ENCODE measurements around the gene C1orf21. TPM values are rescaled to one million over a fixed set of nuclear protein-coding genes. Genes with fewer than 3 reads are reported as not detected.

Gene C1orf21
- total RNA-seq, 1 donor from 2014 or later = 49.5 TPM

DNA sequence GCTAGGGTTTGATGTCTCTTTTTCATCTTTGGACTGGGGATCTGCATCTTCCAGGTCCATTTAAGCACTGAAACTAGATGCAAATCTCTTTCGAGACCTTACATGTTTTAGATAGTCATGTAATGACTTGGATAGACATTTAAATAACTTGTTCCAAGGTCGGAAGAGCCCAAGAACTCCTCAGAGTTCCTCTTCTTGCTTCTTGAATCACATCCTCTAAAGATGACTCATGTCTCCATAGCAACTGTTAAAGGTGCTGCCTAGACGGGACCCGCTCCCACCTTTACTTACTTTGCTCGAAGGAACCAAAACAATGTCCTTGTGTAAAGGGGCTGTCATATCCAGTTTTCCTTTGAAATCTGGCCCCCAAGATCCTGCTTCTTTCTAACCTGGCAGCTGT is 237.8 kb downstream of the C1orf21 start:
- no peak for DNase-seq (ENCODE audit: low spot score)

DNA sequence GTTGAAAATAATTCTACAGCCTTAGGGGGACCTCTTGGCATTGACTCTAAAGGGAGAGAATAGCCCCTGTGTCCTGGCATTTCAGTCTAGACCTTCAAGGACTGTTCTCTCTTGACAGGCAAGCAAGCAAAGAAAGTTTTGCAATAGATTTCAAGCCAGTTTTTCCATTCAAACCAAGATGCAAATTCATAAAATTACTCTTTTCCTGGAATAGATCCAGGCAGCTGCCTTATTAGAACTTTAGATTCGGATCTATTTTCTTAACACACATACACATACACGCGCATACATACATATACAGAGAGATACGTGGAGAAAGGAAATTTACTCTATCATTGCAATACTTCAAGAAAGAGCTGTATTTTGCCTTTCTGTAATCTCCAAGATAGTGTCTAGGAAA is 238.4 kb downstream of the C1orf21 start:
- no peak for DNase-seq (ENCODE audit: low spot score)

DNA sequence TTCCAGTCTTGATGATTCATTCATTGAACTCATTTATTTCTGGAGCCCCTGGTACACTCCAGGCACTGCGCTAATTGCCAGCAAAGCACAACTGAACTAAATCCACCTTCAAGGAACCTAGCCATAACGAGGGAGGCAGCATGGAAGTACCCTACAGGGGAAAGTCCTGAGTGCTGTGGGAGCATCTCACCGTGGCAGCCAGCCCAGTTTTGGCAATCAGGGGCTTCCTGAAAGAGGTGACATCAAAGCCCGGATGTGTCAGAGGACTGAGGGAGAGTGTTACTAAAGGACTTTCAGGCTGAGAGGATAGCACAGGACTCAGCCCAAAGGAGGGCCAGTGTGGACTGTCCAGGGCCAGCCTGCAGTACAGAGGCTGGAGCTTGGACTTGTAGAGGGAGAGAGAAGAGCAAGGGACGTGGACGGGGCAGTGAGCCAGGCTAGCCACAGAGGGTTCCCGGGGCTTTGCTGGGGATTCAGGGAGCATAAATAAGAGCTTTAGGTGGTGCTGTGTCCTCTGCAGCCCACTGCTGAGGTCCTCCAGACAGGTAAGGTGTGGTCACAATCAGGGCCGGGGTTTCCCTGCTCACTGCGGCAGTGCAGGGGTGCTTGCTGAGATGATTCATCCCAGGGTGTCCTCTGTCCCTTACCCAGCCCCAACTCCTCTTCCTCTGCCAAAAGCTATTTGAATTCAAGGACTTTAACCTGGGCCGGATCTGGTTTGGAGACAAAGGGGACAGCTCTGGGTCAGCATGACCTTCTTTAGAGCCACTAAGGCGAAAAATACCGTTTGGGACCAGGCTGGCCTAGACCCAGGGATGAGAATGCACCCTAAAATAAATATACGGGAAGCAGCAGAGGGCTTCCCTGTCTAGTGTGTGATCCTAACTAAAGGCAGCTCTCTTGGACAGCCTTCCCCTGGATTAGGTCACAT is 239.5 kb downstream of the C1orf21 start:
- no peak for DNase-seq (ENCODE audit: low spot score)

DNA sequence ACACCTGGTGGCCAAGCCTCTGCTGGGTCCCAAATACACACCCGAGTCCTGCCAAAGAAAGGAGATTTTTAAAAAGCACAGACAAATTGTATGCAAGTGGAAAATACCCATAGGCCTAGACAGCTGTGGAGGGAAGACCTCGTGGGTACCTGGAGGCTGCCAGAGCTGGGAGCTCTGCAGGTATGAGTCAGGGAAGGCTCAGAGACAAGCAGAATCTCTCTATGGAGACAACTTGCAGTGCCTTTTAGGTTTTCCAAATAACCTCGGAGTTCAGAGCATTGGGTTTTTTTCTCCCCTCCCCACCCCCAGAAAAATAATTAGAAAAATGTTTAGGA is 240.1 kb downstream of the C1orf21 start:
- DNase-seq (ENCODE audit: low spot score) = no peak

DNA sequence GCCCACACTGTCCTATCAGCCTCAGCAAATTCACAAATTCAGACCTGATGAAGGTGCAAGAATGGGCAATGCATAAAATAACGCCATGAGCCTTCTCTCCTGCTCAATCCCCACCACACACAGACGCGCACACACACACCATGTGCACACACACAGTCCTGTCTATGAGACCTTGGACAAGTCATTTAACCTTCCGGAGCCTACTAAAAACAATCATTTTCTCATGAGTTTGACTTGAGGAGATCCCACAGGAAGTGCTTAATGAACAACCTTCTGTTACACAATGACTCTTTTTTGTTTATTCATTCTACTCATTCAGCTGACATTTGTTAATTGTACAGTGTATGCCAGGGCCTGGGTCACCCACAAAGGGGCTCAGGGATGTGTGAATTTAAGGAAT is 242.4 kb downstream of the C1orf21 start:
- no peak for DNase-seq (ENCODE audit: low spot score)

DNA sequence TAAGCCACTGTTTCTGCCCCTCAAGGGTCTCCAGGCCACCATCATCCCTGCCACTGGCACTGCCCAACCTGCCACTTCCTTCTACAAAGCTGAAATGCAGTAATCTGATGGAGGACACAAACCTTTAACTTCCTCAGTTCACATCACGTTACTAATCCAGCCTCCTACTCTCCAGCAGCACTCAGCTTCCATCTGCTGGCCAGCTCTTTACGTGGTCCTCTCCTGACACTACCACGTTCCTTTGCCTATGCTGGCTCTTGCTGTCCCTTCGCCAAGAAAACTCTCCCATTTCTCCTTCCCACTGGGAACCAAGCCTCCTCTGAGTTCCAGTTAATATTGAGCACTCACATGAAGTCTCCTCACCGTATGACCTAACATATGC is 243.8 kb downstream of the C1orf21 start:
- no peak for DNase-seq (ENCODE audit: low spot score)

DNA sequence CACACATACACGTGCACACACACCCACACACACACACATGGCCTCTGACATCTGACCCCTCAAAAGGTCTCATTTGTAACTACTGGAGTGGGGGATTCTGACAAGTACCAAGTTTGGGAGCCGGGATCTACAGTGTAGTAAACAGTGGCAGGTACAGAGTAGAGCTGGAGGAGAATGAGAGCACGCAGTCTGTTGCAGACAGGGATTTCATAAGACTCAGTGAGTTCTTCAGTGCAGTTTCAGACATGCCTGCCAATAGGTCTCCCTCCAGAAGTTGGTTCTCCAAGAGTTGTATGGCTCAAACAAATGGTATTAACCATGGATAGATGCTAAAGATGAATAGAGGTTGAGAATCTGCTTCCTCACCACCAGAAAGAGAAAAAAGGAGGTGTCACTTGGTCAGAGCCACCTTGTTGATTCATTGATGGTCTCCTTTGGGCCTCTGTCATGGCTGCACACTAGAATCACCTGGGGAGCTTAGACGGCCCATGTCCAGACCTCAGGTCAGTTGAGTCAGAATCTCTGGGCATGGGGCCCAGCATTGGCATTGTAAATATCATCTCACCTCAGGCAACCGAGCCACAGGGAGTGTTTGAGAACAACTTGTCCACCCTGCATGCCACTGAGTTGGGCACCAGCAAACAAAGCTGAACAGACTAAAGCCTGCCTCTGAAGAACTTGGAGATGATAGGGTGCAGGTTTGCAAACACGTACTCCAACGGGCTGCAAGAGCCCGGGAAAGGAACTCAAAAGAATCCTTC is 245.8 kb downstream of the C1orf21 start:
- no peak for DNase-seq (ENCODE audit: low spot score)

DNA sequence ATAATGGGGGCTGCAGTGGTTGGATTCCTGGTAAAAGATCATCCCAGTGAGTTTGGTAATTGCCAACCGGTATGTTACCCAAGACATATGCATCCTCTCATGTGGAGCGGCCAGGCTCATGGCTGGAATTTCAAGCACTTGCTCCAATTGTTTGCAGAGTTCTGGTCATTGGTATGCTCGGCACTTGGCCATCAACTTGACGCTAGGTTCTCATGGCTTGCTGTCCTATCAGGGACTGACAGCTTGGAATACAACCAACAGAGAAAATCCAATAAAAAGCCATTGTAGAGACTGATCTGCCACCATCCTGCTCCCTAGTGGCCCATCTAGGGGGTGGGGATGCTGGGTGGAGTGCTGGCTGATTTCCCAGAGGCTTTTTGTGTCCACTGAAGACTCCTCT is 247.0 kb downstream of the C1orf21 start:
- DNase-seq (ENCODE audit: low spot score) = no peak

DNA sequence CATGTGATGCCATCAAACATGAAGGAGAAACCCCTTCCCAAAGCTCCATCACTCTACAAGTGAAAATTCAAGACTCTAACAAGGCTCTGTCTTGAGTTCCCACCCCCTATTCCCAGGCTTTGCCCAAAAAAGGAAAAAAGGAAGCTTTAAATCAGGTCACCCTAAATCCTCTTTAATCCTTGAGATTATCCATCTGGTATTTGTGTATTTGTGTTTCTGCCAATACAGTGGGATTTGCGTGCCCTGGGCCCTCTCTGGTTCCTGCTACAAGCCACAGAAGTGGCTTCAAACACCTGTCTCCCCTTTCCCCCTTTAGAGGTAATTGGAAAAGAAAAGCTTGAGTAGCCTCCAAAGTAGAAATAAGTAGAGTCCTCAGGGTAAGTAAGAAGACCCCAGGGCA is 247.5 kb downstream of the C1orf21 start:
- DNase-seq (ENCODE audit: low spot score) = no peak

DNA sequence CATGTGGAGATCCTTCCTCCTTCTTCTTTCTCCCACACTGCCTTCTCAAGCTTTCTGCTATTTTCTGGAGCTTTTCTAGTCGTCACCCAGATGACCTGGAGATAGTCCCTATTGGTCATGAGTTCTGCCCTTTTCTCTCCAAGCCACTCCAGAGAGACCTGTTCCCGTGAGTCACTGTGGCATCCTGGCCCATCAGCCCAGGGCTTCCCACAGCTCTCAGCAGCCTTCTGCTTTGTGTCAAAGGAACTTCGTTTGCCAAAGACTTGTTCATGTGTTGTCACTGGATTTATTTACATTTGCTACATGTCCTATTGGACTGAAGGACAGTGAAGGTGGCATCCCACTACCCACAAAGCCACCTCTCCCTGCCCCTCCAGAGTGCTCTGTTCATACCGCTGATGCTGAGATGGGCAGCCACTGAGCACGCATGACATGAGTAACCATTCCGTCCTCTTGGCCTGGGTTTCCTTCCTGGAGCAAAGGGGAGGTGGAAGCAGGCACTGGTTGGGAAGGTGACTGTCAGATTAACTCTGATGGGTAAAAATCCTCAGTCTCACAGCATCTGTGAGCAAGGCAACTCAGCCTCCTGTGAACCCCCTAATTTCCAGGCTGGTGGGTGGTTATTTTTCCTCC is 248.6 kb downstream of the C1orf21 start:
- no peak for DNase-seq (ENCODE audit: low spot score)

DNA sequence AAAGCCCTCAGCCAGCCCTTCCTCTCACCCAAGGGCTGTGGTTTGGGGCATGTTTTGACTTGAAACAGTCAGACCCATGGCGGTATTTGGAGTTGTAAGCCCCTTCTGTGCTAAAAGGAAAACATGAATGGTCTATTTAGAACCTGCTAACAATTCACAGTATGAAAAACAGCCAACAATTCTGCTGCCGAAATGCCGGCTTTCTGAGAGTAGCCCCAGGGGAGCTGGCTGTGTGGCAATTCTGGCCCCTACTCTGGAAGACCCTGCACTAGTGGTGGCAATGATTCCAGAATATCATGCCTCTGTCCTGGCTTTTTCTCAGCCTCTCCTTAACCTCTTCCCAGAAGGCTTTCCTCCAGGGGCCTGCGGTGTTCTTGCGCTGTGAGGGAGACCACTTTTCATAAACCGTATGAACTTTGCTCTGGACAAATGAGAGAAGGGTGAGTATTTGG is 249.2 kb downstream of the C1orf21 start:
- DNase-seq (ENCODE audit: low spot score) = no peak

DNA sequence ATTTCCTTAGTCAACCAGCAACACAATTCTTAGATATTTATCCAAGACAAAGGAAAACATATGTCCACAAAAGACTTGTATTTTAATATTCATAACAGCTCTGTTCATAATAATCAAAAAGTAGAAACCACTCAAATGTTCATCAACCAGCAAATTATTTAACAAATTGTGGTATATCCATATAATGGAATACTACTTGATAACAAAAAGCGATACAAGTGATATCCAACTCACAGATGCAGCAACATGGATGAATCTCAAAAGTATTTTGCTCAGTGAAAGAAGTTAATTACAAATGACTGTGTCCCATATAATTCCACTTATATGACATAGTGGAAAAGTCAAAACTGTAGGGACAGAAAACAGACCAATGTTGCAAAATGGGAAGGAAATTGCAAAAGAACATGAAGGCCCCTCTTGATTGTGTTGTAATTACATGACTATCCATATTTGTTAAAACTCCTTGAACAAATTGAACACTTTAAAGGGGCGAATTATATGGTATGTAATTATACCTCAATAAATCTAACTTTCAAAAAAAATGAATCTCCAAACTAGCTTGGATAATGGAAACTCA is 250.9 kb downstream of the C1orf21 start:
- no peak for DNase-seq (ENCODE audit: low spot score)

DNA sequence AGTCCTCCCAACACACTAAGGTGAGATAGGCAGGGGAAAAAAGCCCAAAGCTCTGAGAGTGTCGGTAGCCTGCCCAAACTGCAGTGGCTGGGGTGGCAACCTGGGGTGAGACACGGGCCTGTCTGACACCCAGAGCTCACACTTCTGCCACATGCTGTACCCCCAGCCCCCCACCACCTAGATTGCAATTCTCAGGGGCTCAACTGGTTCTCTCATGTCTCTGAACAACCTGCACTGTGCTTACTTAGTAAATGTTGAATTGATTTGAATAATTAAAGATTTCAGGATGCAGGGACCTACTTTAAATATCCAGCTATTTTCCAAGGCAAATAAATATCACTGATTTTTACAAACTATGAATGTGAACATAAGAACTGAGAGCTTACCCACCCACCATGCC is 252.4 kb downstream of the C1orf21 start:
- no peak for DNase-seq (ENCODE audit: low spot score)

DNA sequence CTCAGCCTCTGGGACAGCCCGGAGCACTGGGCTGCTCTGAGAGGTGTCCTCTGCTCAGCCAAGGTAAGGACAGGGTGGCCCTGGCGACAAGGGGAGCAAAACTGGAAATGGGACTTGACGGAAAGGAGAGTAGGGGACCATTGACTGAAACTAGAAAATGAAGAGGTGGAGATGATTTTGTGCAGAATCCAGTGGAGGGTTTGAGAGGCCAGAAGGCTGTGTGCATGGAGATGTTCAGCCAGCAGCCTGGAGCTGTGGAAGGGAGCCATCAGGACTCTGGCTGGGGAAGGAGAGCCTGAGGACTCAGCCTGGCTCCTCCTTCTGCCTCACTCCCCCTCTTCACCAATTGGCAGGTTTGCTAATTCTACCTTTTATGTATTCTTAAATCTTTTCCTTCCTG is 253.7 kb downstream of the C1orf21 start:
- no peak for DNase-seq (ENCODE audit: low spot score)

DNA sequence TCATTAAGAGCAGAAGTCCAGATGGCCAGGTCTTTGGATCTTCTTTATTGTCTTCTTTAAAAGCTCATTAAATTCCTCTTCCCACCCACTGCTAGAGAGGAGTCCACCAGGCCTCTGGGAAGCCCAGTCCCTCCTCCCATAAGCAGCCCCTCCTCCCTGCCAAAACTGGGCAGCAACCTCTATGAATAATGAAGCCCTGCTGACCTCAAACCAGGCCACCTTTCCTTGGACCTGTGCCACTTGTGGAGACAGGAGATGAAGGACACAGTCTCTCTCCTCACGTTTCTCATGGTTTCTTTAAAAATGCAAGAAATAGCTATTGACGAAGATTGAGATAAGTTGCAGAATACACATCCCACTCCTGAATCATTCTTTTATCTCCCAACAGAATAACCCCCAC is 255.1 kb downstream of the C1orf21 start:
- DNase-seq (ENCODE audit: low spot score) = no peak

DNA sequence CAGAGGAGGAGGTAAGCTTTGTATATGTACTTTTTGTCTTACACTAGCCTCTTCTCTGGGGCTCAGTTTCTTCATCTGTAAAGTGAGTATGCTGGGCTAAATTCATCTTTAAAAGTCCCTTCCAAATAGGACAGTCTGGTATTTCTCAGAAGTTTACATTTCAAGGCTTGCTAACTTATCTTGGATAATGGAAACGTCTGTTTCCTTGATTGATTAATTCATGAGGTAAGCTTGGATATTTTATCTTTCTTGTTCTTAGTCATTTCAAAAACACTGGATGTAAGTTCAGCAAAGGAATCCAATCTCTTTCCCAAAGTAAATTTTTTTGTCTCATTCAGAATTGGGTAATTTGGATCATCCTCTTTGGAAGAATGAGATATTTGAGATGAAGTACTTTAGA is 256.8 kb downstream of the C1orf21 start:
- DNase-seq (ENCODE audit: low spot score) = no peak

DNA sequence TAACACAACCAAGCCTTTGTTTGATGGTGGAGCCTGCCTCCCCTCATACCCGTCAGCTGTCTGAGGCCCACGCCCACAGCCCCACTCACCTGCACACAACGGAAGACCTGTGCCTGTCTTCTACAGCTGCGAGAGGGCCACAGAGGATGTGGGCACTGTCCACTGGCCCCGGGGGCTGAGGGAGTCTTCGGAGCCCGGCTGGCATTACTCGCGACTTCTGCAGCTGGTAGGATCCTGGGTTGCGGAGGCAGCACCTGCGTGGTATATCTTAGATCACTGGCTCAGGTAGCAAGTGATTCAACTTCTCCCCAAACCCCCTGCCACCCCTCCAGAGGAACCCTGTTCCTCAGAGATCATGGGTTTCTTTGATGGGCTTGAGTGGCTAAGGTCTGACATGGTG is 257.9 kb downstream of the C1orf21 start:
- no peak for DNase-seq (ENCODE audit: low spot score)

DNA sequence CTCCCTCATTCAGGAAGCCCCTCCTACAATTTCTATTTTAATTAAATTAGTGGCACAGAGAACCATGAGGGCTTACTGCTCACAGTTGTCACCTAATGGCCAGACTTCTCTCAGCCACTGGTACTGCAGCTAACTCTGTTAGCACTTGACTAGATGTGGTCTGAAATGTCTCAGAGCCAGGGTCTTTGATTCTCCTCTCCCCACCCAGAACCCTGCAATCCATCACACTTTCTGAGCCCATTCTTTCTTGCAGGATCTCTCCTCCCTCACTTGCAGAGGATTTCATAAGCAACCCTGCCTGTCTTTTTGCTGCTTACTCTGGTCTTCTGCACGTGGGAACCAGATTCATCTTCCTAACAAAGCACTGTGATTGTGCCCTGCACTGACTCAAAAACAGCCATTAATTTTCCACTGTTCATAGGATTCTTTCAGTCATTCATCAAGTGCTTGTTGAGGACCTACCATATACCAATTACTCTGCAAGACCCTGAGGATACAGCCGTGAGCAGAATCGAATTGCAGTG is 259.4 kb downstream of the C1orf21 start:
- no peak for DNase-seq (ENCODE audit: low spot score)

DNA sequence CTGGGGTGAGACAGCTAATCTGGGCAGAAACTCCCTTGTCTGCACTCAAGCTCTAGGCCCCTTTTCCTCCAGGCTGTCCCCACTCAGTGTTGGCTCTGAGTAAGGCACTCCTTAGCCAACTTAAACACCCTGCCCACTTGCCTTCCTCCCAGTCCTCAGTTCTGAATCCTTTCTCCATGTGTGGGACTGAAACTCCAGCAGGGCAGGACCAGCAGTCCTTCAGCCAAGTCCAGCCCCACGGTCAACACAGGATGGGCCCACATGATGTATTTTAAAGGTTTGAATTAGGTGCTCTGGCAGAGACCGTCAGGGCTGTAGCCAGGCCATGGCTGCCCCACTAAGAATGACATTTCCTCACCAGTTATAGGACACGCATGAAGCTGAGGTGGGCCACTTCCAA is 260.0 kb downstream of the C1orf21 start:
- DNase-seq (ENCODE audit: low spot score) = peak; percentile 20

DNA sequence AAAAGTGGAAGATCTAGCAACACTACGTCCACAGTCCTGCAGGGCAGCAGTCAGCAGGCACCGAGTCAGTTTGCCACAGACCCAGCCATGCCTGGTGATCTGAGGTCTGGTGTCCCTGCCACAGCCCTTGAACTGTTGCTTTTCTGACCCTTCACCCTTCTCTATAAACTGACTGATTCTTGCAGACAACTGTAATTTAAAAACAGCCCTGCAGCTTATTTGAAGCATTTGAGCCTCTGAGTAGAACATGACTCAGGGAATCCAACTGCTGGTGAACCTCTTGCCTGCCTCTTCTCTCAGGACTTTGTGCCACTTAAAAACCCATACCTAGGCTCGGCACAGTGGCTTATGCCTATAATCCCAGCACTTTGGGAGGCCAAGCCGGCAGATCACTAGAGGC is 260.6 kb downstream of the C1orf21 start:
- peak; percentile 18 for DNase-seq (ENCODE audit: low spot score)

DNA sequence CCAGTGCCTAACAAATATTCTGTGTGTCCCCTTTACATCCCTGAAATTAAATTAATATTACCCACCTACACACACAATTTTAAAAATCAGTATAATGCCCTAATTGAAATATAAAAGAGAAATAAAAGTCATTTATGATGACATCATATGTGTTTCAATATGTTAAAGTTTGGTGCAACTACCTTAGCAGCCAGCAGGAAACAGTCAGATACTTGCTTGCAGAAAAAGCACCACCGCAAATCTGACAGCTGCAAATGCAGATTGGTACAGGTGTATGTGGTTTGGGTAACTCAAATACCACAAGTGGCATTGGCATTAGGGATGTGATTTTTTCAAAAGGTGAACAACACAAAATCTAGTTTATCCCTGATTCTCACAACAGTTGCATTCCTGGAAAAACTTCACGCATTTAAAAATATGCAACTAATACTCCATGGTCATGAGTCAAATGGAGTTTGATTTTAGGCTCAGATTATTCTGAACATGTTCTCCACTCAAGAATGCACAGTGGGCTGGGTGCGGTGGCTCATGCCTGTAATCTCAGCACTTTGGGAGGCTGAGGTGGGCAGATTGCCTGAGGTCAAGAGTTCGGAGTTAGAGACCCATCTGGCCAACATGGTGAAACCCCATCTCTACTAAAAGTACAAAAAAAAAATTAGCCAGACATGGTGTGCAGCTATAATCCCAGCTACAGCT is 261.5 kb downstream of the C1orf21 start:
- DNase-seq (ENCODE audit: low spot score) = peak; percentile 60
